A549 treated with dexamethasone at 1 μM for 4 hours (cell line): ENCODE measurements around the gene HDAC7. TPM values are rescaled to one million over a fixed set of nuclear protein-coding genes. Genes with fewer than 3 reads are reported as not detected.

ENCODE experiments used
- total RNA-seq: library from RNA; stranded (reverse); fragments of 200-300 nt; extraction: Qiagen RNA extraction; gene quantifications from 5 replicates; pipeline ENCODE4 v1.2.3, GENCODE V29; 2022

The HDAC7 gene
- total RNA-seq: 47.6 to 73.5 TPM (median 65.8 TPM) in 5 replicates

GRCh38 chr12:47819896-47820630, at the start of gene HDAC7:
Gene HDAC7 (minus strand): TSS chr12:47819903. CDS start chr12:47819785, 118 bp downstream.

GRCh38 chr12:47773062-47773857, 46.4 kb downstream of the HDAC7 start, which contains the start of gene SLC48A1:
Gene SLC48A1 (plus strand): TSS chr12:47773238. CDS start chr12:47773305, 67 bp downstream.

GRCh38 chr12:47758834-47759690, 60.6 kb downstream of the HDAC7 start, which contains the start of gene RAPGEF3:
Gene RAPGEF3 (minus strand): TSS chr12:47758880. CDS start chr12:47758556, 324 bp downstream.

Other genes starting within 250 kb of the HDAC7 start
- gene RPAP3, start 113.9 kb downstream of the HDAC7 start, total RNA-seq: 35.6 to 45.5 TPM (median 41.2 TPM) in 5 replicates
- 0.07 to 0.09 TPM in 2 of 5 replicates, not detected in the others for gene ENDOU, start 94.4 kb downstream of the HDAC7 start, total RNA-seq
- gene RAPGEF3, start 61.0 kb downstream of the HDAC7 start, total RNA-seq: 0.51 to 0.72 TPM (median 0.60 TPM) in 5 replicates
- gene SLC48A1, start 46.7 kb downstream of the HDAC7 start, total RNA-seq: 21.1 to 30.5 TPM (median 27.9 TPM) in 5 replicates
- 2.7 to 3.5 TPM (median 3.1 TPM) in 5 replicates for gene VDR, start 85.1 kb upstream of the HDAC7 start, total RNA-seq
- 116 to 133 TPM (median 125 TPM) in 5 replicates for gene TMEM106C, start 143.7 kb upstream of the HDAC7 start, total RNA-seq
- gene COL2A1, start 184.6 kb upstream of the HDAC7 start, total RNA-seq: 0.06 to 0.18 TPM (median 0.11 TPM) in 5 replicates